Activated CD8-positive, alpha-beta memory T cell treated with anti-CD3 and anti-CD28 coated beads for 4 hours (primary cell): ENCODE data around the gene CPLANE1.
"Not testable (repeated sequence)": the region's sequence is repeated elsewhere in the genome, so short reads cannot be mapped to it uniquely, and the experiment has no call there.

Experiments used
- DNase-seq, 2 donors: peaks; one replicate each; pipeline ENCODE4 v3.0.0-alpha.2; 2020; ENCODE audit warnings: low read depth in 2 of 2

Gene CPLANE1

DNA sequence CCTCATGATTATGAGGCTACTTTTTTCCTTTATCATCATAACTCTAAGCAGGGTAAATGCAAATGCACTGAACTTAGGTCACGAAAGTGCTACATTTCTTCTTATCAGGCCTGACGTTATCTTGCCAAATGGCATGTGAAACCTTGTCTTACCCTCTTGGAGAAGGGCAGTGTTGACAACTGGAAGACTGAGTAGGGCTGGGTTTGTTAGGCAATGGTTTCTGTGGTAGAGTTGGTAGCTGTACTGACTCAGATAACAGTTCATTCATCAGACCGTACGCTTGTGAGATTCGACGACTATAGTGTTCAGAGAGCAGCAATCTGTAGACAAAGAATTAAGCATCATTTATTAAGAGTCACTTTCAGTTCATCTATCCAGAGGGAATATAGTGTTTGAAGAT lies 127.7 kb downstream of the CPLANE1 start:
- no peak for DNase-seq

DNA sequence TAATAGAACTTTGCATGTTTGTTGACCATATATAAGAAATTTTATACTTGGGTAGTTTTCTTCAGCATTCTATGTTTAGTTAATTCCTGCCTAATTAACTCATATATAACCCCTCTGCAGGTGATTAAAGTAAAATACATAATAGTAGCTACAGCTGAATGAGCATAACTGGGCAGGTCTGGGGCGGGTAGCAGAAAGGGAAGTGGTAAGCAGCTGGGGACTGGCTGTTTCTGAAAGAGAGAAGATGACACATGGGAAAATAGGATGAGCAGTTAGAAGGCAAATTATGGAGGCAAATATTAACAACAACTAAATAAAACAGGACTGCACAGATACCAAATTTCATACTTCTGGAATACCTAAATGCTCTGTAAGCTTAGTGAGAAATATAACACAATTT lies 128.1 kb downstream of the CPLANE1 start:
- DNase-seq = no peak

DNA sequence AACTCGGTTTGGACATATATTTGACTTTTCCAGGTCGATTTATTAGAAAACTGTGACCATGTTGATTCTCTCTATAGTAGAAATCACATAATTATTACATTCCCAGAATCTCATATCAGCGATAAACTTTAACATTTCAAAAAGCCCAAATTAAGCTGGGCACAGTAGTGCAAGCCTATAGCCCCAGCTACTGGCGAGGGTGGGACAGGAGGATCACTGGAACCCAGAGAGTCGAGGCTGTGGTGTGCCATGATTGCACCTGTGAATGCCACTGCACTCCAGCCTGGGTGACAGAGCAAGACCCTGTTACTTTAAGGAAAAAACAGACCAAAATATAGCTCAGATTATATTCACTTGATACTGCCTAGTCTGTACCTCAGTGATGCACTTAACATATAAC lies 128.9 kb downstream of the CPLANE1 start:
- DNase-seq = no peak

DNA sequence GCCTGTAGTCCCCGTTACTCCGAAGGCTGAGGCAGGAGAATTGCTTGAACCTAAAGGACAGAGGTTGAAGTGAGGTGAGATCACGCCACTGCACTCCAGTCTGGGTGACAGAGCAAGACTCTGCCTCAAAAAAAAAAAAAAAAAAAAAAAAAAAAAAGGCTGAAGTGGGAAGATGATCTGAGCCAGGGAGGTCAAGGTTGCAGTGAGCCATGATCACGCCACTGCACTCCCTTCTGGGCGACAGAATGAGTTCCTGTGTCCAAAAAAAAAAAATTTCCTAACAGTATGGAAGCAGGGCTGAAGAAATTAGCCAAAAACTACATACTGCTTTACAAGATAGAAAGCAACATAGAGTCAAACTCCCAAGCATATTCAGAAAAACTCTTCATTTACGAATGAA lies 132.8 kb downstream of the CPLANE1 start:
- DNase-seq = no peak

DNA sequence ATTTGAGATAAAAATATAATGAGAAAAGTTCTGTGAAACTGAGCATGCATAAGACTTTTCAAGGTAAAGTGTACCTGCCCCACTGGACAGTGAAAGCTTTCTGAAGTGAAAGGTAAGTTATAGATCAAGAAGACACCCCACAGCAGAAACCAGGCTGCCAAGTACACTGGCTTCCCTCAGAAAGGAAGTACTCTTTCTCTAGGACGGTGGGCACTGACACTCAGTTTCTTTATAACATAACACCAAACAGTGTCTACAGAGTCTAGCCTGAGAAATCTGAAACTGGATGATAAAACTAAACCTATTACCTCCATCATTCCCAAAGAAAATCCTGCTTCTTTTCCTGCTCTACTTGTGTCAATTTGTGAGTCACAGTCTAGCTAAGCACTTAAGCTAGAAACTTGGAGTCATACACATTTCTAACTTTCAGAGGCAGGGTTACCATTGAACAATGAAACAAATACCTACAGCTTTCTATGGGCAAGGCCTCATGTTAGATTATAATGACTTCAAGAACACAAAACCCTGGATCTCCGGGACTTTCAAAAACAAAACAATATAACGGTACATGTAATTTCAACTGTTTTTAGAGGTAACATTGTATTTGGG lies 136.7 kb downstream of the CPLANE1 start:
- DNase-seq = no peak

DNA sequence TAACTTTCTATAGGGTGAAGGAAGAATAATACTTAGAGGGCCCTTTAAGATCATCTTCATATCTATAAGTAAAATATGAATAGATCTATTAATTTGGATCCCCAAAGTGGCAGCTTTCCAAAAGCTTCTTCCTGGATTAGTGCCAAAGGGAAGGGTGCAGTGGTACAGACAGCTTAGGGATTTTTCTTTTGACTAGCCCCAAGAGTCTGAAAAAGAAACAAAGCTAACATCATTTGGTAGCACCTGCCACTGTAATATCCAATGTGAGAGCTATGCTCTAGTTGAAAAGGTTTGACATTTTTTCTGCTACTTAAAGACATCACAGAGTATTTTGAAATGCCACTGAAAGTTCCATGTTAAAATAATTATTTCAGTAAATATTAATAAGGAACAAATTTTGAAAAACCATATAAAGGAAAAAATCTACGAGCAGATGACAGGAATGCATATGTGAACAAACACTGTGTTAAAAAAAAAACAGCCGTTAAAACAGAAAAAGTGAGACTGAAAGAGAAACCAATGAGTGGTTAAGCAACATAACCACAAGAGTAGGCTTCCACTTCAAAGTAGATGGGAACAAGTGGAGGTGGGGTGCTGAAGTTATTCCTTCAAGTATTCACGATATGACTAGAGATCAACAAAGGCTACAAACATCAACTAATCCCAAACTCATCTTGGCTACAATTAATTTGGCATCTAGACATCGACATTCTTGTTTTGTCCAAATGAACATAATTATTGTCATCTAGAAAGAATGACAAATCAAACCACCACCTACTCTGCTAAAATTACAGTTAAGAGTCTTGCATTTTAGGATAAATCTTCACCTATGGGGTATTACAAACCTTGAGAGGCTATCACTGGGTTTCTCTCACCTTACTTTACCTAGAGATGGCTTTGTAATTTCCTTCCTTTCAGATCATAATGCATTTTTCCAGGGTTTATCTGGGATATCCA lies 137.5 kb downstream of the CPLANE1 start:
- DNase-seq = peak in 1 of 2 donors; percentile 5

DNA sequence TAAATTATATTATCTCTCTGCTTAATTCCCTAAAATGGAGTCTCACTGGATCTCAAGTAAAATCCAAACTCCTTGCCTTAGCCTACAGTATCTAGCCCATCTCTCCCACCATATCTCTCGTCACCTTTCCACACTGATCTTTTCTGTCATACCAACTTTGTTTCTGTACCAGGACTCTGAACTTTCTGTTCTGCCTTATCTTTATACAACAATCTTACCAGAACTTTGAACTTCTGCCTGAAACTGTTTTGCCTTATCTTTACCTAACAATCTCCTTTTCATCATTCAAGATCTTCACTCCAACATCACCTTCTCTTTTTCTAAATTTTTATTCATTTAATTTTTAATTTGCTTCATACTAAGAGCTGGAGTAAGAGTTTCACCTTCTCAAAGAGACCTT lies 139.0 kb downstream of the CPLANE1 start:
- no peak for DNase-seq

DNA sequence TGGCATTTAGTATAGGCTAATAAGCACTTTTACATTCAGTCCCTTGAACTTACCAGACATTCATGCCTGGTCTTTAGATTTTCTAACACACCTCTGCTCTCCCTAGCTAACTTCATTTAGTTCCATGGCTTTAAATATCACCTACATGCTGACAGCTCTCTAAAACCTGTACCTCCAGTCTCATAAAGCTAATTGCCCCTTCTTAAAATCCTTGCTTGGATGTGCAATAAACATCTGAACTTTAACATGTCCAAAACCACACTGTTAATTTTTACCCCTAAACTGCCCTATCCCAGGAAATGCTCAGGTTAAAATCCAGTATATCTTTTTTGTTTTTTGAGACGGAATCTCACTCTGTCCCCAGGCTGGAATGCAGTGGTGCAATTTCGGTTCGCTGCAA lies 139.8 kb downstream of the CPLANE1 start:
- DNase-seq = no peak

DNA sequence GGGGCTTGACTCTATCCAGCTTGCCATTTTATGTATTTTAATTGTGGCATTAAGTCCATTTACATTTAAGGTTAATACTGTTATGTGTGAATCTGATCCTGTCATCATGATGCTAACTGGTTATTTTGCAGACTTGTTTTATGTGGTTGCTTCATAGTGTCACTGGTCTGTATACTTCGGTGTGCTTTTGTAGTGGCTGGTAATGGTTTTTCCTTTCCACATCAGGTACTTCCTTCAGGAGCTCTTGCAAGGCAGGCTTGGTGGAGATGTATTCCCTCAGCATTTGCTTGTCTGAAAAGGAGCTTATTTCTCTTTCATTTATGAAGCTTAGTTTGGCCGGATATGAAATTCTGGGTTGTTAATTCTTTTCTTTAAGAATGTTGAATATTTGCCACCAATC lies 145.9 kb downstream of the CPLANE1 start:
- no peak for DNase-seq

DNA sequence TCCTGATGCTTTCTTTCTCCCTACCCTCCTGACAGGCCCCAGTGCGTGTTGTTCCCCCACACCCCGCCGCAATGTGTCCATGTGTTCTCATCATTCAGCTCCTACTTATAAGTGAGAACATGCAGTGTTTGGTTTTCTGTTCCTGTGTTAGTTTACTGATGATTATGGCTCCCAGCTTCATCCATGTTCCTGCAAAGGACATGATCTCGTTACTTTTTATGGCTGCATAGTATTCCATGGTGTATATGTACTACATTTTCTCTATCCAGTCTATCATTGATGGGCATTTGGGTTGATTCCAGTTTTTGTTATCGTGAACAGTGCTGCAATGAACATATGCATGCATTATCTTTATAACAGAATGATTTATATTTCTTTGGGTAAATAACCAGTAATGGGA lies 149.9 kb downstream of the CPLANE1 start:
- DNase-seq = not testable (repeated sequence)

DNA sequence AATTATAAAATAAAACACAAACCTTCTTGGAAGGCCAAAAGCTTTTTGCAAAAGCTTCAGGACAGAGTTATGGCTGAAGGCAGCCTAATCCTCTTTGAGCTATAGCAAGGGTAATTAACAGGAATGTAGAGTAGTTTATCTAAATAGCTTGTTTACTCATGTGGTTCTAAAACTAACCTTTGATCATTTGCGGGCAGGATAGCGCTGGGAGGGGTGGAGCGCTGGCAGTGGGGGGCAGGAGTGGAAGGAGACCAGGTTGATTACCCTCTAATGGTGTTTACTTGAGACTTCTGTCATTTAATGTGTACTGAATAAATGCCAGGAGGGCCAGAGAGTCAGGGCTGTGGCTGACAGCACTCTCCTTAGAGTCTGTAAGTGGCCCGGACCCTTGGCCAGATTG lies 155.4 kb downstream of the CPLANE1 start:
- not testable (repeated sequence) for DNase-seq

DNA sequence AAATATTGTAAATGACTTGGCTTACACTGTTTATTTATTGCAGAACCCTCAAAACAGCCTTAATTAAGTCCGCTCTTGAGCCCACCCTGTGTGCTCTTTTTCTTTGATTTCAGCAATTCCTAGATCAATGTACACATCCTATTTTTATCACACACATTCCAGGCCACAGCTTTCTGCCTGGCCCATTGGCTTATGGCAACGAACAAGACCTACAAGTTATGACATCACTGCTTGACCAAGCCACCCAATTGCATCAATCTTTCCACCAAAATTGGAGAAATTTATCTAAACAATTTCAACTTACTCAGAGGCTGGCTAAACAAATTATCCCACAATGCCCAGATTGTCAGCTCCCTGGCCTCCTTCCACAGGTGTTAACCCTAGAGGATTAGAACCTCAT lies 158.4 kb downstream of the CPLANE1 start:
- DNase-seq = no peak

DNA sequence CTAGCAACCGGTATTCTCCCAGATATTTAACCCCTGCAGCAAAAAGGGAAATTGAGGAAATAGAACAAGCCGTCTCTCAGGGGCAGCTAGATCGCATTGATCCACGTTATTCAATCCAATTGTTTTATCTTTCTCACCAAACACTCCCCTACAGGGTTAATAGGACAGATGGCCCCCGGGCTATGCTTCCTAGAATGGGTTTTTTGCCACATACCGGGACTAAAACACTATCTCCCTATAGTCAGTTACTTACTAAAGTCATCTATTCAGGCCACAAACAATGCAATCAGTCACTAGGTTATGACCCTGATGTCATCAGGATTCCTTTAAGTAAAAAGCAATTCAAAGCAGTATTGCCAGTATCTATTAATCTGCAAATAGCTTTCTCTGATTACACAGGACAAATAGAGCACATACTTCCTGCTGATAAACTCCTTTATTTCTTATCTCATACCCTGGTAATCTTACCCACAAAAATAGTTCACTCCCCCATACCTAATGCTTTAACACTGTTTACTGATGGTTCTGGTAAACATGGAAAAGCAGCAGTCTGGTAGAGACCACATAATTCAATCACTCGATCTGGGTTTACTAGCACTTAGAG lies 159.0 kb downstream of the CPLANE1 start:
- DNase-seq = no peak

DNA sequence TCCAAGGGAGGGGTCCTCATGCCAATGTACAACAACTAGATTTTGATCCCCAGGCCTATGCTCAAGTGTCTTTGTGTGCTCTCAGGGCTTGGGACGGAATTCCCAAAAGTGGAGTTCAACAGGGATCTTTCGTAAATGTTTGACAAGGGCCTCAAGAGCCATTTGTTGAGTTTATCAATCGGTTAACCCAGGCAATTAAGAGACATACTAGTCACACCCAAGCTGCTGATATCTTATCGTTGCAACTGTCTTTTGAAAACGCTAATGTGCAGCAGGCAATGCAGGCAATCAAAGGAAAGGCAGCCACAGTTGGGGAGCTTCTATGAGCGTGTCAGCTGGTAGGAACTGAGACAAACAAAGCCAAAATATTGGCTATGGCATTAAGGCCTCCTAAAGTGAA lies 161.2 kb downstream of the CPLANE1 start:
- DNase-seq = no peak

DNA sequence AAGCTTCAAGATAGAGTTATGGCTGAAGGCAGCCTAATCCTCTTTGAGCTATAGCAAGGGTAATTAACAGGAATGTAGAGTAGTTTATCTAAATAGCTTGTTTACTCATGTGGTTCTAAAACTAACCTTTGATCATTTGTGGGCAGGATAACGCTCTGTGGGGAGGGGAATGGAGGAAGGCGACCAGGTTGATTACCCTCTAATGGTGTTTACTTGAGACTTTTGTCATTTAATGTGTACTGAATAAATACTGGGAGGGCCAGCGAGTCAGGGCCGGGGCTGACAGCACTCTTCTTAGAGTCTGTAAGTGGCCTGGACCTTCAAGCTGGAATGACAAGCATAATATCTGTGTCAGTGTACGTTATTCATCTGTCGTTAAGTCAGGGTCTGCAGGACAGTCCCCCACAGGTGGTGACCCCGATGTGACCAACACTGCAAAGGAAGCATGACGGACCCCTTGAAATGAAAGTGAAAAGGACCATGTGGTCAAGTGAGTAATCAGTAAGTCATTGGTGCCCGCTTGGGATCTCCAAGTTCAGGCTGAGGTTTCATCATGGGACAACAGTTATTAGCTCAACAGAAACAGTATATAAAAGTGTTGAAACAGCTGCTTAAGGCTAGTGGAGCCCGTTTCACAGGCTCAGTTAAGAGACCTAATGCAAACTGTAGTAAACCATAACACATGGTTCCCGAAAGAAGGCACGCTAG lies 162.6 kb downstream of the CPLANE1 start:
- DNase-seq = no peak

DNA sequence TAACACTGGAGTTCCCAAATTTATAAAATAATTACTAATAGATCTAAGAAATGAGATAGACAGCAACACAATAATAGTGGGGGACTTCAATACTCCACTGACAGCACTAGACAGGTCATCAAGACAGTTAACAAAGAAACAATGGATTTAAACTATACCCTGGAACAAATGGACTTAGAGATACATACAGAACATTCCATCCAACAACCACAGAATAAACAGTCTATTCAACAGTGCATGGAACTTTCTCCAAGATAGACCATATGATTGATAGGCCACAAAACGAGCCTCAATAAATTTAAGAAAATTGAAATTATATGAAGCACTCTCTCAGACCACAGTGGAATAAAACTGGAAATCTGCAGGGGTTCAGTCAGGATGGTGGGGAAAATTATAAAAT lies 163.2 kb downstream of the CPLANE1 start:
- DNase-seq = not testable (repeated sequence)

DNA sequence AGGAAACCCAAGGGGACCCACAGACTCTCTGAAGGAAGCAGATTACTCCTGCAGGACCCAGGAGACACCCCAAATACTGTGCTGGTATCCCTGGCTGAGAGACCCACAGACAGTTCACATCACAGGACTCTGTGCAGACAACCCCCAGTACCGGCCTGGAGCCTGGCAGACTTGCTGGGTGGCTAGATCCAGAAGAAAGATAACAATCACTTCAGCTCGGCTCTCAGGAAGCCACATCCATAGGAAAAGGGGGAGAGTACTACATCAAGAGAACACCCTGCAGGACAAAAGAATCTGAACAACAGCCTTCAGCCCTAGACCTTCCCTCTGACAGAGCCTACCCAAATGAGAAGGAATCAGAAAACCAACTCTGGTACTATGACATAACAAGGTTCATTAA lies 166.2 kb downstream of the CPLANE1 start:
- DNase-seq = not testable (repeated sequence)

DNA sequence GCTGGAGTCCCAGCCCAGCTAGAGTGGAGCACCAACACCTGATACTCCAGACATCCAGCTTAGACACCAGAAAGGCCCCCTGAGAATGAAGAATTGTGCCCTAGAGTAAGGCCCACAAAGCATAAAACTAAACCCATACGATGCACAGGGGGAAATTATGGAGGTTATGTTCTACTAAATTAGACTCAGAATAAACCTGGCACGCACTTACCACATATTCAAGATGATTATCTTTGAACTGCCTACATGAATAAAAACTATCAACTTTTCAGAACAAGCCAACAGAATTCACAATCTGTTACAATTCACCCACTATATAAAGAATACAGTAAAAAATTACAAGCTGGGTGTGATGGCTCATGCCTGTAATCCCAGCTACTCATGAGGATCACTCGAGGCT lies 168.5 kb downstream of the CPLANE1 start:
- no peak for DNase-seq

DNA sequence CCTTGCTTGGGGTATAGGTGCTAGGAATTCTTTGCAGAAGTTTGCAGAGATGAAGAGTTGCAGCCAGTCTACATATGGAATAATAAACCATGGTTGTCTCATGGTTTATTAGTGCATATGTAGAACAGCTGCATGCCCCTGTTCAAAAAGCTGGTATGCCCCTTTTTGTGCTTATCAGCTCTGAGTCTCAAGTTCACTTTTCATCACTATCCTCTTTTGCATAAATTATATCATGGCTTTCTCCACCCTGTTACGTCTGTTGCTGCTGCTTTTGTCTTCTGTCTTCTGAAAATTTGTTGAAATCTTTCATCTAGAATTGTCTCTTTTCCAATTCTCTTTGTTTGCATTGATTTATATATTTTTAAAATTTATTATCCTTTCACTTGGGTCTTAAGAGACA lies 172.0 kb downstream of the CPLANE1 start:
- DNase-seq = no peak

DNA sequence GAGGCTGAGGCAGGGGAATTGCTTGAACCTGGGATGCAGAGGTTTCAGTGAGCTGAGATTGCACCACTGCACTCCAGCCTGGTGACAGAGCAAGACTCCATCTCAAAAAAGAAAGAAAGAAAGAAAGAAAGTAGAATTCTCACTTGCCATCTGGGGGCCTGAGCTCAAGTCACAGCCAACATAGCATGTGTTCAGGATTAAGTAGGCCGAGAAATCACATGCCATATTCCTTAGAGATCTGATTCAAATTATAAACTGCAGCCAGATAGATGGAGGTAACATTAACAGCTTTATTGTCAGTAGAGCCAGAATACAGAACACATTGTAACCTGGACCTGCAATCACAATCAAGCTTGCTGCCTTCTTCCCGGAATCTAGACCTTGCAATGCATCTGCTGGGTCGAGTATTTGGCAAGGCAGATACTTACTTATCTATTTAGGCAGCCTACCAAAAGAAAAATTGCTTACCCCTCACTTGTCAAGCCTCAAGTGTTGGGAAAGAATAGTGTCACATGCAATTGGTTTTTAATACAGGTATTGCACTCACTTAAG lies 173.7 kb downstream of the CPLANE1 start:
- no peak for DNase-seq

DNA sequence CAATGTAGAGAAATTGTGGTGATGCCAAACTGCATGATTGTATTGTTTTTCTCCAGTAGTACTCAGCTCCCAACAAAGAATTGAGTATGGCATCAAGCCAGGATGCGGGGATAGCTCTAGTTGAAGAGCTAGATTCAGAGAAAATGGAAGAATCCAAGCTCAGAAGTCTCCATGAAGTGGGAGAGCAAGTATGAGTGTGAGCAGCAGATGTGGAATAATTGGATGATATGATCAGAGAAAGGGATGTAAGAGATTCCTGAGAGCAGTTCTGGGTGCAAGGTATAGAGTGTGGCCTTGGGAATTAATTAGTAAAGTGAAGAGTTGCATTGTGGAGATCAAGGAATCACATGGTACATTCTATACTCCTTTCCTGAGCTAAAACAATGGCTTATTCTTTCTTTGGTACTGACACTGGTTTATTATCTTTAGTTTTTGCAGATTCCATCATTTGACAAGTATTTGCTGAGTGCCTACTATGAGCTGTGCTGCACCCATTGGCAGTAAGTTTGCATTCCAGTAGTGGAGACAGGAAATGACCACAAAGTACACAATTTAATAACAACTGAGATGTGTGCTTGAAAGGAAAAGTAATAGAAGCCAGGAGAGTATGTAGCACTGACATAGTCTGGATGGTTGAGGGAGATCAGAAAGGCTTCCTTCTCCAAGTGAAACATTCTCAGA lies 177.1 kb downstream of the CPLANE1 start:
- DNase-seq = no peak
